Measurements from ENCODE around the gene LPAR6.

Gene LPAR6

GRCh38 chr13:48383384-48383783 is 29.5 kb downstream of the LPAR6 start:
- intact Hi-C loops (cut with micrococcal nuclease), result no loop called here
- Mint-ChIP-seq H3K36me3 (ENCODE audit: low read depth) (peaks cover 53% of the 10 kb centered on the region), H3K4me1 (ENCODE audit: low read depth) (peaks cover 12% of the 10 kb centered on the region), H3K4me3 (no peak overlapping the region), H3K27me3 (no peaks in the 10 kb centered on the region), H3K27ac (no peak overlapping the region), H3K9me3 (no peaks in the 10 kb centered on the region)

DNA sequence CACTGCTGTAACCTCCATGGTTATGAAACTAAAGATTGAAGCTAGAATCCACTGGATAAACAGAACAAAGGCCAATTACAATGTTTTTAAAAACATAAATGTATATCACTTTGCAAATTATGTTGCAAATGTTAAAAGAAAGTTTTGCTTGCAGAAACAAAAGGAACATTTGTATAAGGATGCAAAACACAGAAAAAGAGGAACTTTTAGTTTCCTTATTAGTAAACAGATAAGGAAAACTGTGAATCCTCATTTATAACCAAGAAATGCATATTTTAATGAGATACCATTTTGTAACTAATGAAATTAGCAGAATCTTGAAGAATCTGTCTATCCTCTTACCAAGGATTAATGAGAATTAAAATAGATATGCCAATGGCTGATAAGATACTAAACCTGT is 32.3 kb downstream of the LPAR6 start:
- intact Hi-C loops (cut with micrococcal nuclease), result no loop called here
- H3K27me3 Mint-ChIP-seq, result no peaks in the 10 kb centered on the region
- H3K4me3 Mint-ChIP-seq, result no peak overlapping the region
- H3K36me3 Mint-ChIP-seq (ENCODE audit: low read depth), result peaks cover 45% of the 10 kb centered on the region
- no peaks in the 10 kb centered on the region for H3K9me3 Mint-ChIP-seq
- H3K27ac Mint-ChIP-seq, result peak overlapping the region; percentile 52
- H3K4me1 Mint-ChIP-seq (ENCODE audit: low read depth), result peaks cover 12% of the 10 kb centered on the region

DNA sequence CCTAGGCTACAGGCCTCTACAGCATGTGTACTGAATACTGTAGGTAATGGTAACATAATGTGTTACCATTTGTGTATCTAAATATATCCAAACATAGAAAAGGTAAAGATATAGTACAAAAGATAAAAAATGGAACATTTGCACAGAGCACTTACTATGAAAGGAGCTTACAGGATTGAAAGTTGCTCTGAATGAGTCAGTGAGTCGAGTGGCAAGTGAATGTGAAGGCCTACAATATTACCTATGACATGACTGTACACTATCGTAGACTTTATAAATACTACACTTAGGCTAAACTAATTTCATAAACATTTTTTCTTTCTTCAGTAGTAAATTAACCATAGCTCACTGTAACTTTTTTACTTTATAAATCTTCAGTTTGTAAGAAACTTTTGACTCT is 35.1 kb downstream of the LPAR6 start:
- no peak overlapping the region for H3K27ac Mint-ChIP-seq
- H3K4me1 Mint-ChIP-seq (ENCODE audit: low read depth), result peaks cover 6% of the 10 kb centered on the region
- no peaks in the 10 kb centered on the region for H3K9me3 Mint-ChIP-seq
- no peaks in the 10 kb centered on the region for H3K27me3 Mint-ChIP-seq
- H3K36me3 Mint-ChIP-seq (ENCODE audit: low read depth), result peaks cover 48% of the 10 kb centered on the region
- intact Hi-C loops (cut with micrococcal nuclease), result no loop called here
- no peak overlapping the region for H3K4me3 Mint-ChIP-seq

GRCh38 chr13:48370815-48371214 is 42.1 kb downstream of the LPAR6 start:
- no peak overlapping the region for H3K4me3 Mint-ChIP-seq
- H3K36me3 Mint-ChIP-seq (ENCODE audit: low read depth), result peaks cover 67% of the 10 kb centered on the region
- H3K27ac Mint-ChIP-seq, result peak overlapping the region; percentile 50
- no peaks in the 10 kb centered on the region for H3K9me3 Mint-ChIP-seq
- intact Hi-C loops (cut with micrococcal nuclease), result no loop called here
- no peaks in the 10 kb centered on the region for H3K27me3 Mint-ChIP-seq
- H3K4me1 Mint-ChIP-seq (ENCODE audit: low read depth), result peaks cover 20% of the 10 kb centered on the region

DNA sequence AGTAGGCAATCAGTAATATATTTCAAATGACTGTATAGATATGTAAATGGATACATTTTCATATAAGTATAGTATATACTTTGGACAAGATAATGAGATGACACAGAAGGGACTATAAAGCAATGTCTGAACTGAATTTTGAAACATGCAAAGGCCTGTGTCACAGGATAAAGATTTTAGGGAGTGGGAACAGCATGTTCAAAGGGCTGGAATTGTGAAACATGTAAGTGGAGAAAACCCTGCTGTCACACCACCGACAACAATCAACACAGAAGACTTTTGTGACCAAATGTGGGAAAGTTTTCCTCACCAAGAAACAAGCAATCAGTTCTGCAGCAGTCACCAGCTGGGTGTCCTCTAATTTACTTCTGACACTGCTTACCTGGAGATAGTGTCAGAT is 42.9 kb downstream of the LPAR6 start:
- Mint-ChIP-seq H3K9me3 (no peaks in the 10 kb centered on the region), H3K27ac (no peak overlapping the region), H3K36me3 (ENCODE audit: low read depth) (peaks cover 71% of the 10 kb centered on the region), H3K4me1 (ENCODE audit: low read depth) (peaks cover 20% of the 10 kb centered on the region), H3K4me3 (no peak overlapping the region), H3K27me3 (no peaks in the 10 kb centered on the region)
- intact Hi-C loops (cut with micrococcal nuclease), result no loop called here
